Measurements from ENCODE around the gene CRYBA4.

Gene CRYBA4

DNA sequence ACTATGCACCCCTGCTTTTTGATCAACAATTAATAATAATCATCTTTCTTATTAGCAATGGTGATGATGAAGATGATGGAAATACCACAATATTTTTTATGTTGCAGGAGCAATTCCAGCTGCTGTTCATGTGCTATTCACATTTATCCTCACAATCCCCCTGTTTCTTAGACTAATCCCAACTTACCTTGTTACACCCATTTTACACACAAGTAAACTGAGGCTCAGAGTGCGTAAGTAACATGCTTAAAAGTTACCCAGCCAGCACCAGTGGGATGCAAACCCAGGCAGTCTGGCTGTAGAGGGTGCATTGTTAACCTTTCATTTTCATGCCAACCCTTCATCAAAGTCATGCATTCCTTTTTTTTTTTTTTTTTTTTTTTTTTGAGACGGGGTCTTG is 1.6 kb upstream of the CRYBA4 start:
- TF ChIP-seq, protein P1, sequence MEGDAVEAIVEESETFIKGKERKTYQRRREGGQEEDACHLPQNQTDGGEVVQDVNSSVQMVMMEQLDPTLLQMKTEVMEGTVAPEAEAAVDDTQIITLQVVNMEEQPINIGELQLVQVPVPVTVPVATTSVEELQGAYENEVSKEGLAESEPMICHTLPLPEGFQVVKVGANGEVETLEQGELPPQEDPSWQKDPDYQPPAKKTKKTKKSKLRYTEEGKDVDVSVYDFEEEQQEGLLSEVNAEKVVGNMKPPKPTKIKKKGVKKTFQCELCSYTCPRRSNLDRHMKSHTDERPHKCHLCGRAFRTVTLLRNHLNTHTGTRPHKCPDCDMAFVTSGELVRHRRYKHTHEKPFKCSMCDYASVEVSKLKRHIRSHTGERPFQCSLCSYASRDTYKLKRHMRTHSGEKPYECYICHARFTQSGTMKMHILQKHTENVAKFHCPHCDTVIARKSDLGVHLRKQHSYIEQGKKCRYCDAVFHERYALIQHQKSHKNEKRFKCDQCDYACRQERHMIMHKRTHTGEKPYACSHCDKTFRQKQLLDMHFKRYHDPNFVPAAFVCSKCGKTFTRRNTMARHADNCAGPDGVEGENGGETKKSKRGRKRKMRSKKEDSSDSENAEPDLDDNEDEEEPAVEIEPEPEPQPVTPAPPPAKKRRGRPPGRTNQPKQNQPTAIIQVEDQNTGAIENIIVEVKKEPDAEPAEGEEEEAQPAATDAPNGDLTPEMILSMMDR (IDR thresholded peaks at IDR 0.05; ENCODE audit: control insufficient read depth, insufficient read depth, low read depth, low read length, missing control alignments): no peak
- no peak for DNase-seq (ENCODE audit: low read depth)
- H3K4me3 ChIP-seq (ENCODE audit: control insufficient read depth, low read depth, low read length): no peak overlapping the region

DNA sequence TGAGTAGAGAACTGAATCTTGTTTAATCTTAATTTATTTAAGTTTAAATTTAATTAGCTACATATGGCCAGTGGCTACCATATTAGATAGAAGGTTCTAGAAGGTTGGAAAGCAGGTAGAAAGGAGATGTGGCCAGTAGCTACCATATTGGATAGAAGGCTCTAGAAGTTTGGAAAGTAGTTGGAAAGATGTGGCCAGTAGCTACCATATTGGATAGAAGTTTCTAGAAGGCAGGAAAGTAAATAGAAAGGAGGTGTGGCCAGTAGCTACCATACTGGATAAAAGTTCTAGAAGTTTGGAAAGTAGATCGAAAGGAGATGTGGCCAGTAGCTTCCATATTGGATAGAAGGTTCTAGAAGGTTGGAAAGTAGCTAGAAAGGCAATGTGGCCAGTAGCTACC is 2.2 kb downstream of the CRYBA4 start:
- no peak overlapping the region for H3K4me3 ChIP-seq (ENCODE audit: control insufficient read depth, low read depth, low read length)
- DNase-seq (ENCODE audit: low read depth): no peak
- TF ChIP-seq, protein P1 (IDR thresholded peaks at IDR 0.05; ENCODE audit: control insufficient read depth, insufficient read depth, low read depth, low read length, missing control alignments): no peak

DNA sequence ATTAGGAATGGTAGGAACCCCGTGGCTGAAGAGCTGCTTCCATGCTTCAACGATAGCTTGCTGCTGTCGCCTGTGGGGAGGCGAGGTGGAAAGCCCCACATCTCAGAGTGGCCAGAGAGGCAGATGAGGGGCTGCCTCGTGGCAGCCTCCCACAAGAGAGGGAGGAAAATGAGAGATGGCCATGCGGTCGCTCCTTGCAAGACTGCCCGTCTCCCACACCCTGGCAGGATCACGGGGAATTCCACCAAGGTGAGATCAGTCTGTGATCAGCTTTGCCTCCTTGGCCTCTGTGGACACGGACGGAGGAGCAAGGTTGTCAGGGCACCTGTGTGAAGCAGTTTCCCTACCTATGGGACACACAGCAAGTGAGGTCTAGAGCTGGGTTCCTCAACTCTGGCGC is 3.0 kb downstream of the CRYBA4 start:
- TF ChIP-seq, protein P1 (IDR thresholded peaks at IDR 0.05; ENCODE audit: control insufficient read depth, insufficient read depth, low read depth, low read length, missing control alignments): no peak
- DNase-seq (ENCODE audit: low read depth): no peak
- no peak overlapping the region for H3K4me3 ChIP-seq (ENCODE audit: control insufficient read depth, low read depth, low read length)

DNA sequence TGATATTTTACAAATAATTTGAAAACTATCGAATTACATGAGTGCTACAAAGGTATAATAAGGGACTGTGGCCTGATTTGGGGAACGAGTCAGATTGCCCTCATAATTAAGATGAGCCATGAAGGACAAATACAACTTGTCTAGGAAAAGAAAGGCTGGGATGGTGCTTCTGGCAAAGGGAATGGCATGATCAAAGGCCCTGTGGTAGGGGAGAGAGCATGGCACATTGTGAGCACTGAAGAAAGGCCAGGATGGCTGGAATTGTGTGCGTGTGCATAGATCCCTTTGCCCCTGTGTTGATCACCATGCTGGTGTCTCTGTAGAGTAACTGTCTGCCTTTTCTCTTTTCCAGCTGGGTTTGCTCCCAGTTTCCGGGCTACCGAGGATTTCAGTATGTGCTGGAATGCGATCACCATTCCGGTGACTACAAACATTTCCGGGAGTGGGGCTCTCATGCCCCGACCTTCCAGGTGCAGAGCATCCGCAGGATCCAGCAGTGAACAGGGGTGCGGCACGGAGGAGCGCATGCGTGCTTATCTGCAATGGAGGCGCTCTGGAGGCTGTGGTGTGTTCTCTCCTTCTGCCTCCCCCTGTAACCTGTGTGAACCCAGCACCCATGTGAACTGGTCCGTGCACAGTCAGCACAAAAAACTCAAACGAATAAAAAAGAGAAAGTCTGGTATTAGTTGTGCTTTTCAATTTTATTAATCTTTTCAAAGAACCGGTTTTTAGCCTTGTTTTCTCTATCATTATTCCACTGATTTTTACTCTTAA is 8.4 kb downstream of the CRYBA4 start:
- H3K4me3 ChIP-seq (ENCODE audit: control insufficient read depth, low read depth, low read length): no peak overlapping the region
- DNase-seq (ENCODE audit: low read depth): no peak
- TF ChIP-seq, protein P1 (IDR thresholded peaks at IDR 0.05; ENCODE audit: control insufficient read depth, insufficient read depth, low read depth, low read length, missing control alignments): no peak

DNA sequence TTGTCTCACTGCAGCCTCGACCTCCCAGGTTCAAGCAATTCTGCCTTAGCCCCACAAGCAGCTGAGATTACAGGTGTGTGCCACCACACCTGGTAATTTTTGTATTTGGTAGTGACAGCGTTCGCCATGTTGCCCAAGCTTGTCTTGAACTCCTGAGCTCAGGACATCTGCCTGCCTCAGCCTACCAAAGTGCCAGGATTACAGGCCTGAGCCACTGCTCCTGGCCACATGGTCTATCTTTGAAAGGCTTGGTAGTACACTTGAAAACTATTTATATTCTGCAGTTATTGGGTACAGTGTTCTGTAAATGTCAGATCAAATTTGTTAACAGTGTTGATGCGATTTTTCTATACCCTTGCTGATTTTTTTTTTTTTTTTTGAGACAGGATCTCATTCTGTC is 9.5 kb downstream of the CRYBA4 start:
- TF ChIP-seq, protein P1 (IDR thresholded peaks at IDR 0.05; ENCODE audit: control insufficient read depth, insufficient read depth, low read depth, low read length, missing control alignments): no peak
- DNase-seq (ENCODE audit: low read depth): no peak

DNA sequence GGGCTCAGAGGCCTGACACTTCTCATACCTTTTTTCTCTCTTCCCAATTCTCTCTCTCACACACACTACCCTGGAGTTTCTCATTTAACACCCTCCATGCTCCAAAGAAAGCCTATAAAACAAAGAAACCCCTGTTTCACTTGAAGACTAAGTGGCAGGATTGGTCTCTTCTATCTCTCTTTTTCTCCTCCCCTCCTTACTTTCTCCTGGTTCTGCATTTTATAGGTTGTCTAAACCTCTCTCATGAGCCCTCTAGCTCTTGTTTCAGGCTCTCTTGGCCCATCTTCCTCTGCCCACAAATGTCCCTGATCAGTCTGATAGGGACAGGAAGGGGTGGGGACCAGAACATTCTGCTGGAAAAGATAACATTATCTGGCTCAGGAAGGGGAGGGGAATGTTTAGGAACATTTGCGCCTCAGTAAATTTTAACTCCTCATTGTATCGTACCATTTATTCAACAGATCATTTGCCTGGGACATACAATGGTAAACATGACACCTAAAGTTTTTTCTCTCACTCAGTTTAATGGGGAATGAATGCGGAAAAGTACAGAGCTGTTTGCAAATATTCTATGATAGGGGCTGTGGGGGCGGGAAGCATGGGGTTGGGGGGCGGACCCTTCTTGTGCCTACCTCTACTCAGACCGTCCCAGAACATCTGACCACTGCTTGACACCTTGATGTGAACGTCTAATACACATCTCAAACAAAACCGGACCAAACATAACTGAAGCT is 10.8 kb downstream of the CRYBA4 start:
- H3K4me3 ChIP-seq (ENCODE audit: control insufficient read depth, low read depth, low read length): no peak overlapping the region
- TF ChIP-seq, protein P1 (IDR thresholded peaks at IDR 0.05; ENCODE audit: control insufficient read depth, insufficient read depth, low read depth, low read length, missing control alignments): no peak

More for the DNA sequence above, 9.5 kb downstream of the CRYBA4 start:
- H3K4me3 ChIP-seq (ENCODE audit: control insufficient read depth, low read depth, low read length): no peak overlapping the region

More for the DNA sequence above, 10.8 kb downstream of the CRYBA4 start:
- DNase-seq (ENCODE audit: low read depth): no peak
